HG03039 (cell line): Measurements from ENCODE around the gene MEGF6.

ENCODE experiments used
- ATAC-seq: cut with Tn5 transposase; IDR thresholded peaks from one replicate; pipeline ENCODE4 v1.9.1; 2021; ENCODE audit warnings: mild to moderate bottlenecking, moderate library complexity; ENCODE audit not compliant: unreplicated experiment

Gene MEGF6

GRCh38 chr1:3453203-3453761, 158.0 kb downstream of the MEGF6 start:
- no peak for ATAC-seq

DNA sequence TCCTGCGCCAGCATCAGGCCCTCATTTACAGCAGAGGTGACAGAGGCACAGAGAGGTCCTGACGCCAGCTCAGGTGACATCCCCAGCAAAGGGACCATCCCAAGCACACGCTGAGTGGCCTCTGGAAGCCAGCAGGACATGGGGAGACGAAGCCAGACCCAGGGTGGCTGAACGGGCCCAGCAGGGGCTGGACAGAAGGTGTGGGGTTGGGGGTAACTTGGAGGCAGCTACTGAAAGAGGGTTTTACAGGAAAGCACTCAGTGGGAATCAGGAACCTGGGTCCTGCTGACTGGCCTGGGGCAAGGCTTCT, 158.5 kb downstream of the MEGF6 start:
- ATAC-seq, result no peak

DNA sequence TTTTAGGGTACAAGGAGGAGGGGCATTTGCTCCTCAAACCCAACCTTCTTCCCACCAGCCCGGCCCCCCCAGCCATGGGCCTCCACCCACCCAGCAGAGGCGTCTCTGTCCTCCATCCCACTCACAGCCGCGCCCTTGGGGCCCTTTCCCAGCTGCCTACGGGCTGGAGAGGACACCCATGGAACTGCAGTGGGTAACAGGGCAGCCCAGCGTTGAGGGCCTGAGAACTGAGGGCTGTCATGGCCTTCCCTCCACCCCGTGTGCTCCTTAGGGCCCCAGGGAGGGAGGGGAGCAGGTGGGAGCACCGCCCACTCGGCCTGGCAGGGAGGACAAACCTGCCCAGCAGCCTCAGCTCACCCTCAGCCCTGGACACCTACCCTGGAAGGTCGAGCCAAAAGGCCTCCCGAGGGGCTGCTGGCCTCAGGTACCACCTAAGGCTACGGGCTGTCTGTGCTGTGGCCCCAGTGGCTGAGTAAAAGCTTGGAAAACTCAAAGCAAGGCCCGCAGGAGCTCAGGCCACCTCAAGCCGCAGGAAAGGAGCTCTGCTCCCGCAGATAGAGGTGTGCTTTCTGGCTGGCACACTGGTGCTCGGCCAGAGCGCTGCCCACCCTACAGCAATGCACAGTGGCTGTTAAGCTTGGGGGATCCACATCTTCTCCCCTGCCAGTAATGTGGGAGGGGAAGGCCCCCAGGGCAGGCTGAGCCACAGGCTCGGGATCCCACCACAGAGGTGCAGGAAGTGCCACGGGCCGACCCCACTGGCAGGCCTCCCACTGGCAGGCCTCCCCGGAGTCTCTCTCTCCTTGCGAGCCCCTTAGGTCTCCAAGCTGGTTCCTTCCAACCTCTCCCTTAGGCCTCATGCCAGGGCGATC, 159.1 kb downstream of the MEGF6 start:
- no peak for ATAC-seq

DNA sequence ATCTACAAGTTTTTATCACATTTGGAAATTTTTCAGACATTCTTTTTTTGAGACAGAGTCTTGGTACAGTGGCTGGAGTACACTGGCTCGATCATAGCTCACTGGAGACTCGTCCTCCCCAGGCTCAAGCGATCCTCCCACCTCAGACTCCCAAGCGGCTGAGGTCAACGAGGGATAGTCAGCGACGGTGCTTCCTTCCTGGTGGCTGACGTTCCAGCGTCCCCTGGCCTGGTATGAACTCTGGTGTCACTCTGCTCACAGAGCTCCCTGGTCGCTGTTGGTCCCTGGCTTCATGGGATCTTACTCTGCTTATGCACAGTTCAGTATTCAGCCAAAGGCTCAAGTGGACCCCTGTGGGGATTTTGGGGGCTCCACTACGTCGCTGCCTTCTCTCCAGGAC, 160.3 kb downstream of the MEGF6 start:
- no peak for ATAC-seq

- ATAC-seq, result no peak
Observed at GRCh38 chr1:3450202-3450863, 161.0 kb downstream of the MEGF6 start.

GRCh38 chr1:3444736-3445135, 166.6 kb downstream of the MEGF6 start:
- ATAC-seq, result no peak

DNA sequence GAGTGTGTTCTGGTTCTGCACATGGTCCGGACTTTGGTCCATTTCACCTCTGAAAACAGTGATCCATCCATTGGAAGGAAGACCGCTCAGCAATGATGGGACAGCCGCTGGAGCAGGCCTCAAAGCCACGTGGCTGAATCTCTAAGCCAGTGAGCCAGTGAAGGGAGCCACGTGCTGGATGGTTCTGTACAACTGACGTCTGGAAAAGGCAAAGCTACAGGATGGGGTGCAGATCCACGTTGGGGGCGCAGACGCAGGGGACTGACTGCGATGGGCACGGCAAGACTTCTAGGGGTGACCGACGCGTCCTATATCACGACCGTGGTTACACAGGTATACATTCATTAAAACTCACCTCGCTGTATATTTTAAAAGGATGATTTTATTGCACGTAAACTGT, 167.0 kb downstream of the MEGF6 start:
- ATAC-seq, result no peak

- ATAC-seq, result no peak
Observed at GRCh38 chr1:3443807-3444206, 167.5 kb downstream of the MEGF6 start.

GRCh38 chr1:3442901-3443300, 168.4 kb downstream of the MEGF6 start:
- ATAC-seq, result no peak

GRCh38 chr1:3442331-3442730, 169.0 kb downstream of the MEGF6 start:
- no peak for ATAC-seq

DNA sequence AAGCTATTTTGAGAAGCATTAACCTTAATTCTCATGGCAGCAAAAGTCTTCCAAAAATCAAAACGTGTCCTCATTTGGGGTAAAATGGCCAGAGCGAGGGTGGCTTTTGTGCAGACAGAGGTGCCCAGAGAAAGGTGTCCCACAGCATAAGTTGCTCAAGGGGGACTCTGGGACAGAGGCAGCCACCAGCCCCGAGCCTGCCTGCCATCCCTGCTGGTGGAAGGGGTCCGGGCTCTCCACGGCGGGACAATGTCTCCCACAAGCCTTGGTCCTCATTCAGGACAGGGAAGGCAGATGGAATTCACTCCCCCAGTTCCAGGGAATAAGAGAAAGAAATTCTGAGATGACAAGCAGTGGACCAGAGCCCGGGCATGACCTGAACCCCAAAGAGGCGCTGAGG, 169.4 kb downstream of the MEGF6 start:
- no peak for ATAC-seq

- ATAC-seq, result no peak
Observed at GRCh38 chr1:3441410-3441847, 169.9 kb downstream of the MEGF6 start.

GRCh38 chr1:3440711-3441409, 170.4 kb downstream of the MEGF6 start:
- no peak for ATAC-seq

DNA sequence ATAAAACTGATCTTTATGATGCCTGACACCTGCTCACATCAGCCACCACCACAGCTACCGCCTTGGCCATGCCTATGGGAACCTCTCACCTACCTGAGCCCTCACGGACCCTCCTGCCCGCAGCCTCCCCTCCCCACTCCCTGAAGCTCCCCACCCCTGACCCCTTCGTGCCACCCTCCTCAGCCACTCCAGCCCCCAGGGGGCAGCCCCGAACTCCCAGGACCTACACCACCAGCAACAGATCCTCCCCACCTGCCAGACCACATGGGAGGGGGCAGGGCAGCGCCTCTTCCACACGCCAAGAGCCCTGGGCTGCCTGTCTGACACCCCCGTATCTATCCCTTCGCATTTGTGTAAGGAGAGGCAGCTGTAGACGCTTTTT, 171.0 kb downstream of the MEGF6 start:
- ATAC-seq, result no peak
